Measurements from ENCODE around the gene KSR1.

GRCh38 chr17:27560668-27561067, 104.4 kb downstream of the KSR1 start:
- no peak for TF ChIP-seq MAZ (CRISPR knock-in tag; conservative IDR thresholded peaks at IDR 0.05 in 1 of 2, IDR thresholded peaks at IDR 0.05 in 1 of 2)
- no peak for TF ChIP-seq SOX6 (IDR thresholded peaks at IDR 0.05)
- TF ChIP-seq NFRKB (IDR thresholded peaks at IDR 0.05; ENCODE audit: low read depth) = no peak
- TF ChIP-seq, protein P1, sequence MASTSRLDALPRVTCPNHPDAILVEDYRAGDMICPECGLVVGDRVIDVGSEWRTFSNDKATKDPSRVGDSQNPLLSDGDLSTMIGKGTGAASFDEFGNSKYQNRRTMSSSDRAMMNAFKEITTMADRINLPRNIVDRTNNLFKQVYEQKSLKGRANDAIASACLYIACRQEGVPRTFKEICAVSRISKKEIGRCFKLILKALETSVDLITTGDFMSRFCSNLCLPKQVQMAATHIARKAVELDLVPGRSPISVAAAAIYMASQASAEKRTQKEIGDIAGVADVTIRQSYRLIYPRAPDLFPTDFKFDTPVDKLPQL (IDR thresholded peaks at IDR 0.05; ENCODE audit: extremely low read depth, insufficient read length) = no peak
- TF ChIP-seq REST (IDR thresholded peaks at IDR 0.05; ENCODE audit: borderline replicate concordance) = no peak
- TF ChIP-seq REST (CRISPR knock-in tag; IDR thresholded peaks at IDR 0.05; ENCODE audit: low read depth) = no peak
- no peak for TF ChIP-seq CTCF (IDR thresholded peaks at IDR 0.05 in 2 of 3, conservative IDR thresholded peaks at IDR 0.05 in 1 of 3; ENCODE audit: insufficient read depth in 2 of 3, low read depth in 1 of 3, low read length in 3 of 3)
- no peak for TF ChIP-seq ZNF785 (CRISPR knock-in tag; IDR thresholded peaks at IDR 0.05)
- no peak for TF ChIP-seq ZNF143 (CRISPR knock-in tag; IDR thresholded peaks at IDR 0.05)
- TF ChIP-seq ZNF431 (CRISPR knock-in tag; IDR thresholded peaks at IDR 0.05) = no peak
- TF ChIP-seq ZBTB26 (CRISPR knock-in tag; IDR thresholded peaks at IDR 0.05) = no peak
- no peak for TF ChIP-seq SPI1 (IDR thresholded peaks at IDR 0.05; ENCODE audit: borderline replicate concordance, low read depth, low read length)
- no peak for TF ChIP-seq GABPA (tag; conservative IDR thresholded peaks at IDR 0.05; ENCODE audit: low read depth)
